Measurements from ENCODE around the gene PSG7.
A peak's percentile ranks its signal among the peaks of the same experiment; 100 is the strongest.
"Not testable (repeated sequence)": the region's sequence is repeated elsewhere in the genome, so short reads cannot be mapped to it uniquely, and the experiment has no call there.

PSG7 gene

GRCh38 chr19:42937107-42937506 is at the start of gene PSG7:
TSS of gene PSG7 (minus strand) at chr19:42937207. CDS start at chr19:42937076, 131 bp downstream.
- H3K4me1 Mint-ChIP-seq, H3K4me3 Mint-ChIP-seq, H3K27ac Mint-ChIP-seq, DNase-seq, H3K9me3 Mint-ChIP-seq, CTCF ChIA-PET, H3K36me3 Mint-ChIP-seq: not testable (repeated sequence)
- peaks cover 14% of the 10 kb centered on the region for H3K27me3 Mint-ChIP-seq

- CTCF ChIA-PET, result no interaction called here
- no peak for DNase-seq
- H3K4me1 Mint-ChIP-seq, result no peaks in the 10 kb centered on the region
- peaks cover under 1% of the 10 kb centered on the region for H3K9me3 Mint-ChIP-seq
- no peak overlapping the region for H3K4me3 Mint-ChIP-seq
- H3K27me3 Mint-ChIP-seq, result no peaks in the 10 kb centered on the region
- H3K27ac Mint-ChIP-seq, result no peak overlapping the region
- H3K36me3 Mint-ChIP-seq, result no peaks in the 10 kb centered on the region
Observed at GRCh38 chr19:42985588-42985987, 48.6 kb upstream of the PSG7 start.

- H3K4me3 Mint-ChIP-seq, H3K27me3 Mint-ChIP-seq, H3K9me3 Mint-ChIP-seq, DNase-seq, H3K4me1 Mint-ChIP-seq, H3K36me3 Mint-ChIP-seq, CTCF ChIA-PET, H3K27ac Mint-ChIP-seq: not testable (repeated sequence)
Observed at GRCh38 chr19:42982111-42982510, 45.1 kb upstream of the PSG7 start.

GRCh38 chr19:42971451-42971850 is 34.4 kb upstream of the PSG7 start:
- H3K4me3 Mint-ChIP-seq, CTCF ChIA-PET, H3K27me3 Mint-ChIP-seq, H3K9me3 Mint-ChIP-seq, H3K27ac Mint-ChIP-seq, H3K4me1 Mint-ChIP-seq, DNase-seq, H3K36me3 Mint-ChIP-seq: not testable (repeated sequence)

- CTCF ChIA-PET, result no interaction called here
- no peaks in the 10 kb centered on the region for H3K9me3 Mint-ChIP-seq
- H3K27ac Mint-ChIP-seq, result no peak overlapping the region
Observed at GRCh38 chr19:42965176-42965575, 28.2 kb upstream of the PSG7 start.

GRCh38 chr19:42961119-42961518 is 24.1 kb upstream of the PSG7 start:
- Mint-ChIP-seq H3K4me3 (no peak overlapping the region), H3K36me3 (no peaks in the 10 kb centered on the region), H3K9me3 (no peaks in the 10 kb centered on the region), H3K27me3 (no peaks in the 10 kb centered on the region), H3K27ac (no peak overlapping the region), H3K4me1 (no peaks in the 10 kb centered on the region)
- CTCF ChIA-PET, result no interaction called here
- no peak for DNase-seq

More at GRCh38 chr19:42965176-42965575, 28.2 kb upstream of the PSG7 start:
- no peaks in the 10 kb centered on the region for H3K4me1 Mint-ChIP-seq
- H3K36me3 Mint-ChIP-seq, result no peaks in the 10 kb centered on the region
- no peaks in the 10 kb centered on the region for H3K27me3 Mint-ChIP-seq
- H3K4me3 Mint-ChIP-seq, result no peak overlapping the region
- DNase-seq, result no peak

GRCh38 chr19:42952126-42952525 is 15.1 kb upstream of the PSG7 start:
- H3K4me3 Mint-ChIP-seq, DNase-seq, H3K4me1 Mint-ChIP-seq, H3K36me3 Mint-ChIP-seq, CTCF ChIA-PET, H3K9me3 Mint-ChIP-seq, H3K27ac Mint-ChIP-seq, H3K27me3 Mint-ChIP-seq: not testable (repeated sequence)

- H3K9me3 Mint-ChIP-seq, H3K27me3 Mint-ChIP-seq, CTCF ChIA-PET, H3K27ac Mint-ChIP-seq, H3K36me3 Mint-ChIP-seq, DNase-seq, H3K4me1 Mint-ChIP-seq, H3K4me3 Mint-ChIP-seq: not testable (repeated sequence)
Observed at GRCh38 chr19:42951476-42951875, 14.5 kb upstream of the PSG7 start.

- DNase-seq, result no peak
- no peak overlapping the region for H3K4me3 Mint-ChIP-seq
- no peaks in the 10 kb centered on the region for H3K9me3 Mint-ChIP-seq
- H3K4me1 Mint-ChIP-seq, result no peaks in the 10 kb centered on the region
- H3K36me3 Mint-ChIP-seq, result no peaks in the 10 kb centered on the region
- H3K27ac Mint-ChIP-seq, result no peak overlapping the region
- H3K27me3 Mint-ChIP-seq, result peaks cover 16% of the 10 kb centered on the region
- CTCF ChIA-PET, result no interaction called here
Observed at GRCh38 chr19:42942187-42942789, 5.3 kb upstream of the PSG7 start.

- H3K9me3 Mint-ChIP-seq, CTCF ChIA-PET, H3K27ac Mint-ChIP-seq, H3K4me1 Mint-ChIP-seq, H3K4me3 Mint-ChIP-seq, DNase-seq, H3K36me3 Mint-ChIP-seq: not testable (repeated sequence)
- H3K27me3 Mint-ChIP-seq, result peaks cover 14% of the 10 kb centered on the region
Observed at GRCh38 chr19:42934726-42935125, 2.3 kb downstream of the PSG7 start.

GRCh38 chr19:42934183-42934582 is 2.8 kb downstream of the PSG7 start:
- H3K4me3 Mint-ChIP-seq, H3K4me1 Mint-ChIP-seq, H3K27ac Mint-ChIP-seq, H3K36me3 Mint-ChIP-seq, CTCF ChIA-PET, DNase-seq, H3K9me3 Mint-ChIP-seq: not testable (repeated sequence)
- H3K27me3 Mint-ChIP-seq, result peaks cover 14% of the 10 kb centered on the region

GRCh38 chr19:42933412-42933811 is 3.6 kb downstream of the PSG7 start:
- H3K4me1 Mint-ChIP-seq, H3K27me3 Mint-ChIP-seq, H3K27ac Mint-ChIP-seq, CTCF ChIA-PET, H3K4me3 Mint-ChIP-seq, H3K36me3 Mint-ChIP-seq, DNase-seq, H3K9me3 Mint-ChIP-seq: not testable (repeated sequence)

GRCh38 chr19:42932485-42933101 is 4.4 kb downstream of the PSG7 start:
- H3K27ac Mint-ChIP-seq, H3K36me3 Mint-ChIP-seq, H3K4me1 Mint-ChIP-seq, CTCF ChIA-PET, H3K4me3 Mint-ChIP-seq, H3K9me3 Mint-ChIP-seq, H3K27me3 Mint-ChIP-seq, DNase-seq: not testable (repeated sequence)

- H3K4me1 Mint-ChIP-seq, H3K36me3 Mint-ChIP-seq, H3K27ac Mint-ChIP-seq, H3K9me3 Mint-ChIP-seq, H3K27me3 Mint-ChIP-seq, CTCF ChIA-PET, H3K4me3 Mint-ChIP-seq: not testable (repeated sequence)
- peak; percentile 26 for DNase-seq
Observed at GRCh38 chr19:42930214-42930613, 6.8 kb downstream of the PSG7 start.

- DNase-seq, result no peak
- Mint-ChIP-seq H3K27me3 (no peaks in the 10 kb centered on the region), H3K27ac (no peak overlapping the region), H3K9me3 (no peaks in the 10 kb centered on the region), H3K4me3 (no peak overlapping the region), H3K4me1 (no peaks in the 10 kb centered on the region), H3K36me3 (no peaks in the 10 kb centered on the region)
- CTCF ChIA-PET, result no interaction called here
Observed at GRCh38 chr19:42928896-42929295, 8.1 kb downstream of the PSG7 start.

- Mint-ChIP-seq H3K36me3 (no peaks in the 10 kb centered on the region), H3K9me3 (no peaks in the 10 kb centered on the region), H3K4me1 (no peaks in the 10 kb centered on the region), H3K27ac (no peak overlapping the region), H3K4me3 (no peak overlapping the region), H3K27me3 (no peaks in the 10 kb centered on the region)
- DNase-seq, result no peak
- CTCF ChIA-PET, result no interaction called here
Observed at GRCh38 chr19:42926781-42927180, 10.2 kb downstream of the PSG7 start.

All from activated naive CD4-positive, alpha-beta T cell treated with anti-CD3 and anti-CD28 coated beads, Interleukin-2, amount 10 ng/mL, durations not matched to agents 7 days and 5 days (primary cell).